Activated naive CD8-positive, alpha-beta T cell treated with anti-CD3 and anti-CD28 coated beads for 36 hours (primary cell): ENCODE measurements around the gene CMTM8. TPM values are rescaled to one million over a fixed set of nuclear protein-coding genes. Genes with fewer than 3 reads are reported as not detected.

Source experiments
- DNase-seq: peaks from one replicate; pipeline ENCODE4 v3.0.0; 2021
- H3K27ac Mint-ChIP-seq: one replicate; pipeline ENCODE4 v1.8.0; 2022; ENCODE audit warnings: mild to moderate bottlenecking, moderate library complexity, mixed read lengths
- H3K27me3 Mint-ChIP-seq: one replicate; pipeline ENCODE4 v1.8.0; 2022; ENCODE audit warnings: mild to moderate bottlenecking, mixed read lengths
- H3K36me3 Mint-ChIP-seq: one replicate; pipeline ENCODE4 v1.8.0; 2021; ENCODE audit warnings: mild to moderate bottlenecking, mixed read lengths
- H3K4me1 Mint-ChIP-seq: one replicate; pipeline ENCODE4 v1.8.0; 2021; ENCODE audit warnings: mixed read lengths
- H3K4me3 Mint-ChIP-seq: one replicate; pipeline ENCODE4 v1.8.0; 2022; ENCODE audit warnings: mild to moderate bottlenecking, moderate library complexity, mixed read lengths
- H3K9me3 Mint-ChIP-seq: one replicate; pipeline ENCODE4 v1.8.0; 2022; ENCODE audit warnings: mixed read lengths
- total RNA-seq, 2 experiments: library from RNA; stranded (reverse); gene quantifications; one replicate each; pipeline ENCODE4 v1.2.3, GENCODE V29; 2021

Gene CMTM8
- total RNA-seq, 2 experiments from 2014 or later: 5.0 to 5.4 TPM

- H3K27me3 Mint-ChIP-seq: no peaks in the 10 kb centered on the region
- peaks cover 60% of the 10 kb centered on the region for H3K4me1 Mint-ChIP-seq
- H3K9me3 Mint-ChIP-seq: no peaks in the 10 kb centered on the region
- peak; percentile 57 for DNase-seq
- H3K36me3 Mint-ChIP-seq: peaks cover 25% of the 10 kb centered on the region
- H3K4me3 Mint-ChIP-seq: peak overlapping the region; percentile 89
- H3K27ac Mint-ChIP-seq: peak overlapping the region; percentile 97
Measured at GRCh38 chr3:32401556-32402081, 163.1 kb downstream of the CMTM8 start.

- peaks cover 25% of the 10 kb centered on the region for H3K36me3 Mint-ChIP-seq
- no peak overlapping the region for H3K4me3 Mint-ChIP-seq
- H3K27ac Mint-ChIP-seq: no peak overlapping the region
- H3K4me1 Mint-ChIP-seq: peaks cover 61% of the 10 kb centered on the region
- no peak for DNase-seq
- H3K9me3 Mint-ChIP-seq: no peaks in the 10 kb centered on the region
- no peaks in the 10 kb centered on the region for H3K27me3 Mint-ChIP-seq
Measured at GRCh38 chr3:32403663-32404062, 165.2 kb downstream of the CMTM8 start.

GRCh38 chr3:32404714-32405113, 166.2 kb downstream of the CMTM8 start:
- Mint-ChIP-seq H3K4me1 (peaks cover 57% of the 10 kb centered on the region), H3K27me3 (no peaks in the 10 kb centered on the region), H3K4me3 (no peak overlapping the region), H3K27ac (no peak overlapping the region), H3K9me3 (no peaks in the 10 kb centered on the region), H3K36me3 (peaks cover 25% of the 10 kb centered on the region)
- DNase-seq: no peak

- peaks cover 25% of the 10 kb centered on the region for H3K36me3 Mint-ChIP-seq
- no peak for DNase-seq
- no peak overlapping the region for H3K27ac Mint-ChIP-seq
- H3K4me1 Mint-ChIP-seq: peaks cover 60% of the 10 kb centered on the region
- H3K9me3 Mint-ChIP-seq: no peaks in the 10 kb centered on the region
- no peak overlapping the region for H3K4me3 Mint-ChIP-seq
- no peaks in the 10 kb centered on the region for H3K27me3 Mint-ChIP-seq
Measured at GRCh38 chr3:32405155-32405554, 166.7 kb downstream of the CMTM8 start.

GRCh38 chr3:32405711-32406323, 167.3 kb downstream of the CMTM8 start:
- no peaks in the 10 kb centered on the region for H3K9me3 Mint-ChIP-seq

GRCh38 chr3:32406486-32407408, 168.3 kb downstream of the CMTM8 start:
- H3K27ac Mint-ChIP-seq: peak overlapping the region; percentile 28
- H3K4me1 Mint-ChIP-seq: peaks cover 62% of the 10 kb centered on the region

More at GRCh38 chr3:32405711-32406323, 167.3 kb downstream of the CMTM8 start:
- DNase-seq: no peak
- H3K36me3 Mint-ChIP-seq: peaks cover 25% of the 10 kb centered on the region
- peaks cover 59% of the 10 kb centered on the region for H3K4me1 Mint-ChIP-seq
- H3K4me3 Mint-ChIP-seq: no peak overlapping the region
- H3K27me3 Mint-ChIP-seq: no peaks in the 10 kb centered on the region
- H3K27ac Mint-ChIP-seq: no peak overlapping the region

GRCh38 chr3:32410367-32411246, 172.1 kb downstream of the CMTM8 start:
- H3K36me3 Mint-ChIP-seq: peaks cover 20% of the 10 kb centered on the region
- no peaks in the 10 kb centered on the region for H3K27me3 Mint-ChIP-seq
- peak overlapping the region; percentile 63 for H3K27ac Mint-ChIP-seq
- H3K4me3 Mint-ChIP-seq: no peak overlapping the region
- DNase-seq: no peak
- no peaks in the 10 kb centered on the region for H3K9me3 Mint-ChIP-seq
- H3K4me1 Mint-ChIP-seq: peaks cover 56% of the 10 kb centered on the region

More at GRCh38 chr3:32406486-32407408, 168.3 kb downstream of the CMTM8 start:
- H3K36me3 Mint-ChIP-seq: peaks cover 28% of the 10 kb centered on the region
- no peak overlapping the region for H3K4me3 Mint-ChIP-seq
- DNase-seq: no peak
- no peaks in the 10 kb centered on the region for H3K27me3 Mint-ChIP-seq
- no peaks in the 10 kb centered on the region for H3K9me3 Mint-ChIP-seq

- DNase-seq: no peak
- H3K27me3 Mint-ChIP-seq: no peaks in the 10 kb centered on the region
- peaks cover 20% of the 10 kb centered on the region for H3K36me3 Mint-ChIP-seq
- no peak overlapping the region for H3K27ac Mint-ChIP-seq
- no peak overlapping the region for H3K4me3 Mint-ChIP-seq
- no peaks in the 10 kb centered on the region for H3K9me3 Mint-ChIP-seq
- peaks cover 56% of the 10 kb centered on the region for H3K4me1 Mint-ChIP-seq
Measured at GRCh38 chr3:32411442-32411841, 173.0 kb downstream of the CMTM8 start.

- DNase-seq: no peak
- Mint-ChIP-seq H3K4me3 (no peak overlapping the region), H3K27me3 (no peaks in the 10 kb centered on the region), H3K4me1 (peaks cover 60% of the 10 kb centered on the region), H3K27ac (no peak overlapping the region), H3K9me3 (no peaks in the 10 kb centered on the region), H3K36me3 (peaks cover 21% of the 10 kb centered on the region)
Measured at GRCh38 chr3:32412887-32413286, 174.4 kb downstream of the CMTM8 start.

- Mint-ChIP-seq H3K27ac (peak overlapping the region; percentile 91), H3K4me3 (peak overlapping the region; percentile 50), H3K9me3 (peaks cover 3% of the 10 kb centered on the region), H3K27me3 (no peaks in the 10 kb centered on the region), H3K4me1 (peaks cover 68% of the 10 kb centered on the region), H3K36me3 (peaks cover 27% of the 10 kb centered on the region)
- DNase-seq: no peak
Measured at GRCh38 chr3:32413845-32414521, 175.5 kb downstream of the CMTM8 start.

GRCh38 chr3:32414522-32415202, 176.2 kb downstream of the CMTM8 start:
- Mint-ChIP-seq H3K27me3 (no peaks in the 10 kb centered on the region), H3K4me3 (peak overlapping the region; percentile 50), H3K9me3 (peaks cover 5% of the 10 kb centered on the region), H3K27ac (peak overlapping the region; percentile 91), H3K36me3 (peaks cover 31% of the 10 kb centered on the region), H3K4me1 (peaks cover 72% of the 10 kb centered on the region)
- no peak for DNase-seq

GRCh38 chr3:32419742-32420125, 181.3 kb downstream of the CMTM8 start:
- Mint-ChIP-seq H3K4me1 (peaks cover 89% of the 10 kb centered on the region), H3K4me3 (peak overlapping the region; percentile 76), H3K9me3 (peaks cover 5% of the 10 kb centered on the region), H3K36me3 (peaks cover 43% of the 10 kb centered on the region), H3K27me3 (no peaks in the 10 kb centered on the region), H3K27ac (peak overlapping the region; percentile 84)
- no peak for DNase-seq
